ENCODE measurements around the gene FMR1.

The FMR1 gene

DNA sequence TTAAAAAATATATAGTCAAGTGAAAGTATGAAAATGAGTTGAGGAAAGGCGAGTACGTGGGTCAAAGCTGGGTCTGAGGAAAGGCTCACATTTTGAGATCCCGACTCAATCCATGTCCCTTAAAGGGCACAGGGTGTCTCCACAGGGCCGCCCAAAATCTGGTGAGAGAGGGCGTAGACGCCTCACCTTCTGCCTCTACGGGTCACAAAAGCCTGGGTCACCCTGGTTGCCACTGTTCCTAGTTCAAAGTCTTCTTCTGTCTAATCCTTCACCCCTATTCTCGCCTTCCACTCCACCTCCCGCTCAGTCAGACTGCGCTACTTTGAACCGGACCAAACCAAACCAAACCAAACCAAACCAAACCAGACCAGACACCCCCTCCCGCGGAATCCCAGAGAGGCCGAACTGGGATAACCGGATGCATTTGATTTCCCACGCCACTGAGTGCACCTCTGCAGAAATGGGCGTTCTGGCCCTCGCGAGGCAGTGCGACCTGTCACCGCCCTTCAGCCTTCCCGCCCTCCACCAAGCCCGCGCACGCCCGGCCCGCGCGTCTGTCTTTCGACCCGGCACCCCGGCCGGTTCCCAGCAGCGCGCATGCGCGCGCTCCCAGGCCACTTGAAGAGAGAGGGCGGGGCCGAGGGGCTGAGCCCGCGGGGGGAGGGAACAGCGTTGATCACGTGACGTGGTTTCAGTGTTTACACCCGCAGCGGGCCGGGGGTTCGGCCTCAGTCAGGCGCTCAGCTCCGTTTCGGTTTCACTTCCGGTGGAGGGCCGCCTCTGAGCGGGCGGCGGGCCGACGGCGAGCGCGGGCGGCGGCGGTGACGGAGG is at the start of gene FMR1:
FMR1 (plus strand) TSS at position 728 of the 831 bp plus-strand sequence. CDS start 261 bp downstream, outside the sequence.
- DNase-seq = peak; percentile 91

DNA sequence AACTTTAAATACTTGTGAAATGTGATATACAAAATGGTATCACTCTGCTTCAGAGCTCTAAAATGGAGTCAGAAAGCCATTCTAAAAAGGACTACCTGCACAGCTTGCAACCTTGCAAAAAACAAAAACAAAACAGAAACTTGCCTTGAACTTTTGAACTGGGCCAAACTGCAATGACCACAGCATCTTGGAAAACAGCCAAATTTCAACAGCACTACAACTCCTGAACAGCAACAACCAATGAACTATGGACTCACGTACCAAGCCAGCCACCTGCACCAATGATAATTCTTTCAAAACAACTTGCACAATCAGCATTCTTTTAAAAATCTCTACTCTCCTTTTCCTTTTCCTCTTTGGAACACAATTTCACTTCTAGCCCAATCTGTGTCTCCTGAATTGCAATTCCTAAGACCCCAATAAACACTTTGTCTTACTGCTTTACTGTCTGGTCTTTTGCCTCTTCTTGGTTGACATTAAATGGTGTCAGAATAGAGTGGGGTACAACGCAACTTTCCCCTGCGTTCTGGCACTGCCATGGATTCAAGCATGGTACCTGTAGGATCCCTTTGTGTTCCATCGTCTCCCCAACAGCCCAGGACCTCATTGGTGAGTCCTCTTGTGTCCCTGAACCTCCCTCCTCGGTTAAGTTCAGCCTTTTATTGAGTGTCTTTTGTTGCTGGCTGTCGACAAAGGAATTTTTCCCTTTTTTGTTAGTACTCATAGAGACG is 35.7 kb upstream of the FMR1 start:
- DNase-seq = no peak

DNA sequence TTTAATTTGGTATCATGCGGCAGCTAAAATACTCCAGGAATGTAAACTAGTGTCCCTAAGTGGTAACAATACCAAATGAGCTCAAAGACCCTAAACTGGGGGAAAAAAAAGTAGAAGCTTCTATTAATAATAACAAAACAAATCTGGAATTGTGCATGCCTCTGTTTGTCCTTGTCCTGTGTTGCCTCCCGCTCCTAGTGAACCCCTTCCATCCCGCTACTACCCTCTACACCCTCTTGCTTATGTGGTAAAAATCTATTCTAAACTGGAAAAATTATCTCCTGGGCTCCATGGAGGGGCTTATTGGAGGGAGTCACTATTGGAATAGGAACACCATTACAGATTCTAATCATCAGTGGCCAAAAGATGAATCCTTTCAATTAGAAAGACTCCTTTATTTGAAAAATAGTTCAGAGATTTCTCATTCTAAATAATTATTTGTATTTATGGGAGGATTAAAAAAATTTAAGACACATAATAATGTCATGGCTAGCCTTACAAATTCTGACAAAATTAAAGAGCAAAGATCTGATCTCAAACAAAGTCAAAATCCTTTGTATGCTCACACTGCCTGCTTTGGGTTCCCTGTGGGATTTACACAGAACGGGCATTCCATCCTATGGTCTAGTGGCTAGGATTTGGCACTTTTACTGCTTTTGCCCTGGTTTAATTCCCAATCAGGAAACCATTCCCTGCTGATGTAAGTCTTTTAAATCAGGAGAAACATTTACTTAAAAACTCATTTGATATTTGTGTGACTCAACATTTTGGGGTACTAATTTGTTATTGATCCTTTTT is 34.7 kb upstream of the FMR1 start:
- no peak for DNase-seq

DNA sequence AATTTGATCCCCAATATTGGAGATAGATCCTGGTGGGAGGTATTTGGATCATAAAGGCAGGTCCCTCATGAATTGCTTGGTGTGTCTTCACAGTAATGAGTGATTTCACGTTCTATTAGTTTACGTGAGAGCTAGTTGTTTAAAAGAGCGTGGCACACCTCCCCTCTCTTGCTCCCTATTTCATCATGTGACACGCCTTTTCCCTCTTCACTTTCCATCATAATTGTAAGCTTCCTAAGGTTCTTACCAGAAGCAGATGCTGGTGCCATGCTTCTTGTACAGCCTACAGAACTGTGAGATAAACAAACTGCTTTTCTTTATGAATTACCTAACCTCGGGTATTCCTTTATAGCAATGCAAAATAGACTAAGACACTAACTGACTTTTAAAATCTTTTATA is 34.0 kb upstream of the FMR1 start:
- no peak for DNase-seq

DNA sequence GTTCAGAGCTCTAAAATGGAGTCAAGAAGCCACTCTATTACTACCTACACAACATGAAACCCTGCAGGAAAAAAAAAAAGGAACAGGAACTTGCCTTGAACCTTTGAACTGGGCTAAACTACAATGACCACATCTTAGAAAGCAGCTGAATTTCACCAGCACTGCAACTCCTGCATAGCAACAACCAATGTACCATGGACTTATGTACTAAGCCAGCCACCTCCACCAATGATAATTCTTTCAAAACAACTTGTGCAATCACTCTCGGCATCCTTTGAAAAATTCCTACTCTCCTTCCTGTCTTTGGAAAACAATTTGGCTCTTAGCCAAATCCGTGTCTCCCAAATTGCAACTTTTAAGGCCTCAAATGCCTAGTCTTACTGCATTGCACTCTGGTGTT is 26.8 kb upstream of the FMR1 start:
- DNase-seq = no peak

DNA sequence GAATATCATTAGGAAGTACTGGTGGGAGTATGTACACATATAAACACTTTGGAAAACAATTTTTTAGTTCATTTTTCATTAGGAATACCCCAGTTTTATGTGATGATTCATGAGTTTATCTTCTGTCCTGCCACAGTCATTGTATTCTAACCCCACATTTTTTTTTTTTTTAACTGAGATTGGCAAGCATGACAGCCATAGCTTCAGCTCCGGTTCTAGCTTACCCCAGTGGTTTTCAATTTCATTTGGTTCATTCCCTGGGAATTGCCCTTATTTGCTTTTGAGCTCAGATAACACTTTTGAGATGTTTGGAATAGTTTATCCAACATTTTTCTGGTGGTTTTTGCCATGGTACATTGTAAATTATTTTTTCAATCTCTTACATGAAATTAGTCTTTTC is 21.0 kb upstream of the FMR1 start:
- DNase-seq = no peak

DNA sequence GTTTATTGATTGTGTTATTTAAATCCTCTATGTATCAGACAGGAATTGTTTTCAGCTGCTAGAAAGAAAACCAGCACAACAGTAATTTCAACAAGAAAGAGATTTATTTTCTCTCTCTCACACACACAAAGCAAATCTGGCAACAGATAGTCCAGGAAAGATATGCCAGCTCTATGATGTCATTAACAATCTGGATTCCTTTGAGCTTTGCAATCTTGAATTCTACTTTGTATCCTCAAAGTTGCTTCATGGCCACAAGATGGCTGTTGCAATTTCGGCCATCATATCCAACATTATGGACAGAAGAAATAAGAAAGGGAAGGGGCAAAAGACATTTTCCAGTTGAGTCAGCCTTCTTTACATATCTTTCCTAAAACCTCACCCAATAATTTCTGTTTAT is 19.8 kb upstream of the FMR1 start:
- no peak for DNase-seq

DNA sequence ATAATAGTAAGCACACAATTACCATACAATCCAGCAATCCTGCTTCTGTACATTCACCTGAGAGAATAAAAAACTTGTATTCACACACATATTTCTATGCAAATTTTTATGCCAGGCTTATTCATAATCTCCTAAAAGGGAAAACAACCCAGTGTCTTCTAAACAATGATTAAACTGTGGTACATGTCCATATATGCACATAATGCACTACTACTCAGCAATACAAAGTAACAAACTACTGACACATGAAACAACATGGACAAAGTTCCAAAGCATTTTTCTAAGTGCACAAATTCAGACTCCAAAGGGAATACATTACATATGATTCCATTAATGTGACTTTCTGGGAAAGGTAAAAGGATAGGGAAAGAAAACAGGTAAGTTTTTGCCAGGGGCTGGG is 18.0 kb upstream of the FMR1 start:
- no peak for DNase-seq

DNA sequence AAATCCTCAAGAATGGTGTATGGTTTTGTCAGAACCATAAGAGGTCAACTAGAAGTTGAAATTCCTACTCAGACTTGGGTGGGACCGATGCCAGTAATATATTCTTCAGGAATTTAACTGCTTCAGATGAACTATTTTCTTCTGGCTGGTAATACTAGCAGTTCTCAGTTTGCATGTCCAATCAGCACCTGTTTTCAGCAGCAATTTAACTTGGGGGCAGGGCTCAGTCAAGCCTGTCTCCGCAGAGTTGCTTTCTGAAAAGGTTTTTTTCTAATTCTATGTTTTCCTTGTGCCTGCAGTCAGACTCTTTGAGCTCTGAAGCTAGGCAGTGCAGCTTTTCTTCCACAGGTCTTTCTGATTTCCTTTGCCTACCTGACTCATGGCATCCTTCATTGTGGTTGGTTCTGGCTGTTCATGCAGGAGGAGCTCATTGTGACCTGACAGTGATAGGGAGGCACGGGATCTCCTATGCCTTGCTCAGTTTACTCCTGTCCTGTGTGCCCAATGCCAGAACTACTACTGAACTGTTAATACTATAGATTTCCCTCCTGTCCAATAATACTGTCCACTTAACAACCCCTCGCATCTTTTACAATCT is 17.3 kb upstream of the FMR1 start:
- DNase-seq = no peak

DNA sequence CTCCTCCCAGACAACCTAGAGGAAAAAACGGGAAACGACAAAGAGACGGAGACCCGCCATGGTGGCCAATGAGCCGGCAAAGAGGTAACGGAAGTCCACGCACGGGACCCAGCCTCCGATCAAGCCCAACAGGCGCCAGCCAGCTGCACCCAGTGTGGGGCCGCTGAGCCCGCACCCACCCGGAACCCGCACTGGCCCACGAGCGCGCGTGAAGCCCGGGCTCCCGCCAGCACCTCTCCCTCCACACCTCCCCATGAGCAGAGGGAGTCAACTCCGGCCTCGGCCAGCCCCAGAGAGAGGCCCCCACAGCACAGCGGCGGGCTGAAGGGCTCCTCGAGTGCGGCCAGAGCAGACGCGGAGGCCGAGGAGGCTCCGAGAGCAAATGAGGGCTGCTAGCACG is 14.6 kb upstream of the FMR1 start:
- no peak for DNase-seq

DNA sequence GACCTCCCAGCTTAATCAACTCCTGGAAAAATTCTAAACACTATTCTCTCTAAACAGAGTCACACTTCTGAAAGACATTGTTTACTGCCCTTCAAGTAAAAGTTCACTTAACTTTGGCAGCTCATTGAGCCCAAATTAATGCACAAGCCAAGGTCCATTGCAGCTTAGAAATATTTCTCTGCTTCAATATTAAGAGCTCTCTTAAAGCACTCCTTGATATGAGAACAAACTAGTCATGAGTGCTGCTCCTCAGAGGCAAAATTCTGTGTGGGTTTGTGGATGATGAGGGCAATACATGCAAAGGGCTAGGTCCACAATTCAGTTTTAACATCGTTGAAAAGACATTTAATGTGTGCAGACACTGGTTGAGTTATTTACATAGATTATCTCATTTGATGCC is 12.8 kb upstream of the FMR1 start:
- no peak for DNase-seq

DNA sequence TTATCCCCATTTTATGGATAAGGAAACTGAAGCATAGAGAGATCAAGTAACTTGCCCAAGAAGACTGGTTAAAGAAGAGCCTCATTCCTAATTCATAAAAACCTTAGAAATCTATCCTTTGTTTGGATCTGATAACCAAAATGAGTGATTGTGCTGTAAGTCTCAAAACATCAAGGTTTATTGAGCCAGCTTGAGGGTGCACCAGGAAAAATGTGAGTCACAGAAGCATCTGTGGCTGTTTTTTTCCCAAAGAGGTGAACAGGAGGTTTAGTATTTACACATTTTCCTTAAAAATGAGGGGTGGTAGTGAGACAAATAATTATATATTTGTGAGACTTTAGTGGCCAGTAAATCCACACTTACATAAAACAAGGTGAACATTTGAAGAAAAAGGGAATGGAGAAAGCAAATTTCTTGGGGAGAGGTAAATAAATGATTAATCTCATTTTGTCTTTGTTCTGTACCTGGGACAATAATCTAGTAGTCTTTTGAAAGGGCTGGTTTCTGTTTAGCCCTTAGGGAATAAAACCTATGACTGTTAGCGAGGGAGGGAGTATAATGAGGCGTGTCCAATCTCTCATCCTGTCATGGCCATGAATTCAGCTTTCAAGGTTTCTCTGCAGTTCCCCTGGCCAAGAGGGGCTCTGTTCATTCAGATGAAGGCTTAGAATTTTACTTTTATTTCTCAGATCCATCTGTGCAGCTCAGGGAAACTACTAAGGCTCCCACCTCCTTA is 12.2 kb upstream of the FMR1 start:
- DNase-seq = no peak

DNA sequence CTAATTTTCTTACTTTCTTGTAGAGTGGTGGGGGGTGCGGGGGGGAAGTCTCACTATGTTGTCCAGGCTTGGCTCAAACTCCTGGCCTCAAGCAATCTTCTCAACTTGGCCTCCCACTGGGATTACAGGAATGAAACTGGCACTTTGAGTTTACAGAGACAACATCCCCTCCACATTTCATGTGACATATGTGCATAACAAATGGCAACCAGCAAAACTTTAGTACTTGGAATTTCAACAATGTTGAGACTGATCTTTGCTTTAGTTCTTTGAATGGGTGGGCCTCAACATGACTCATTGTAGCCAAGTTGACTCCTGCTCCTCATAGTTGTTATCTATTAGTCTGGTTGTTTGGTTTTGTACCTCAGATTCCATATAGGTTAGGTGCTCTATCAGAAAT is 11.4 kb upstream of the FMR1 start:
- DNase-seq = no peak

DNA sequence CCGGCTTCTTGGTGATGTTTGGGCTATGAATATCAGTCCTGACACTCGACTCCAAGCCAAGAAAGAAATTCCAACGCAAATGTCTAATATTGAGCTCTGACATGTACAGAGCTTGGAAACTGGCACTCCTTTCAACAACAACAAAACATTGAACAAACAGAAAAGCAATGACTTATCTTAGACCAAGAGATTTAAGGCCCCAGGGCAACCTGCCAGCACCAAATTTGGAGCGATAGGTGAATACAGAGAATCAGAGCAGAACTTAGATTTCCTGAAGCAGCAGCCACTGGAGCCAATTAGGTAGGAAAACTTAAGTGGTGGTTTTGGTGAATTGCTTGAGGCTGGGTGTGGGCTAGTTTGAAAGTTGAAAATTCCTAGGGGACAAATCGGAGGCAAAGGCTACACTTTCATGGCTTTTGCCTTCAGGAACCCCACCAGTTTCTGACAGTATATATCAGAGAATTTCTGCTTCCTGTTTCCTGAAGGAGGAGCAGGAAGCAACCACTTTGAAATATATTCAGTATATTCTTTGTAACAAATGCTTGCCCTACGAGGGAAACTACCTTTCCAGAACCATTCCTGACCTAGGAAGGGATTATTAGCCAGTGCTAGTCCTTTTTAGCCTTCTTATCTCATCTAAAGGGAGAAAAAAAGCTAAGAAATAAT is 10.1 kb upstream of the FMR1 start:
- no peak for DNase-seq

DNA sequence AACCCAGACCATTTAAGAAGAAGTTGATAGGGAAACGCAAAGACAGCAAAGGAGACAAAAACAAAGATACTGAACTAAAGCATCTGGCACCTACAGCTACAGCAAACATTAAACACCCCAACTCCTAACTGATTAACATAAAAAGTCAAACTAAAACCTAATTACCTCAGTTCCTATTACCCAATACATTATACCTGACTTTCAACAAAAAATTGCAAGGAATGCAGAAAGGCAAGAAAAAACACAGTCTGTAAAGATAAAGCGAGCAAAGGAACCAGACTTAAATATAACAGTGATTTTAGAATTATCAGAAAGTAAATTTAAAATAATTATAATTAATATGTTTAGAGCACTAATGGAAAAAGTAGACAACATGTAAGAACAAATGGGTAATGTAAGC is 9.4 kb upstream of the FMR1 start:
- no peak for DNase-seq

DNA sequence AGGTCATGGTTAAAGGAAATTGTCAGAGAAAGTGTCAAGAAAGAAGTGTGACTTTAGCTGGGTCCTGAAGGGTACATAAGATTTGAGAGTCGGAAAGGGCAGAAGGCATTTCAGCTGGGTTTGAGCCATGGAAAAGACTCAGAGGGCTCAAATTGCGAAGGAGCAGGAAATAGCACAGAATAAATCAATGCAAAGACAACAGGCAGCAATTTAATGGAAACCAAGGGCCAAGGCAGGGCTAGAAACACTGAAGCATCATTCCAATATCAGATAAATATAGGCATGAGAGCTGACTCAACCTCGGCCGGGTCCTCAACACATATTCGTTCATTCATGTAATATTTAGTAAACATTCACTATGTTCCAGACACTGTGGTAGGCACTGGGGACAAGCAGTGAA is 3.6 kb upstream of the FMR1 start:
- no peak for DNase-seq

DNA sequence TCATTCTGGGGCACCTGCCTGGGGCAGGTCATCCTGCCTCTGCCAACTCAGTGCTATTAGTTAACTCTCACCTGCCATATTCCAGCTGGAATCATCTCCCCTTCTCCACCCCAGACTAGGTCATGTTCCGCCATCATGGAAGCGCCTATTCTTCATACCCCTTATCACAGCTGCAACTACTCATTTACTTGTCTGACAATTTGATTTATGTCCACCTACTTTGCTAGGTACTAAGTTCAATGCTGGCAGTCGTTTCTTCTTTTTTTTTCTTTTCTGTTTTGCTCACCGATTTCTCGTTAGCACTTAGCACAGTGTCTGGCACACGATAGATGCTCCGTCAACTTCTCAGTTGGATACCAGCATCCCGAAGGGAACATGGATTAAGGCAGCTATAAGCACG is 1.1 kb upstream of the FMR1 start:
- DNase-seq = no peak

DNA sequence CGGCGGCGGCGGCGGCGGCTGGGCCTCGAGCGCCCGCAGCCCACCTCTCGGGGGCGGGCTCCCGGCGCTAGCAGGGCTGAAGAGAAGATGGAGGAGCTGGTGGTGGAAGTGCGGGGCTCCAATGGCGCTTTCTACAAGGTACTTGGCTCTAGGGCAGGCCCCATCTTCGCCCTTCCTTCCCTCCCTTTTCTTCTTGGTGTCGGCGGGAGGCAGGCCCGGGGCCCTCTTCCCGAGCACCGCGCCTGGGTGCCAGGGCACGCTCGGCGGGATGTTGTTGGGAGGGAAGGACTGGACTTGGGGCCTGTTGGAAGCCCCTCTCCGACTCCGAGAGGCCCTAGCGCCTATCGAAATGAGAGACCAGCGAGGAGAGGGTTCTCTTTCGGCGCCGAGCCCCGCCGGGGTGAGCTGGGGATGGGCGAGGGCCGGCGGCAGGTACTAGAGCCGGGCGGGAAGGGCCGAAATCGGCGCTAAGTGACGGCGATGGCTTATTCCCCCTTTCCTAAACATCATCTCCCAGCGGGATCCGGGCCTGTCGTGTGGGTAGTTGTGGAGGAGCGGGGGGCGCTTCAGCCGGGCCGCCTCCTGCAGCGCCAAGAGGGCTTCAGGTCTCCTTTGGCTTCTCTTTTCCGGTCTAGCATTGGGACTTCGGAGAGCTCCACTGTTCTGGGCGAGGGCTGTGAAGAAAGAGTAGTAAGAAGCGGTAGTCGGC is 528 bp downstream of the FMR1 start:
- DNase-seq = no peak

DNA sequence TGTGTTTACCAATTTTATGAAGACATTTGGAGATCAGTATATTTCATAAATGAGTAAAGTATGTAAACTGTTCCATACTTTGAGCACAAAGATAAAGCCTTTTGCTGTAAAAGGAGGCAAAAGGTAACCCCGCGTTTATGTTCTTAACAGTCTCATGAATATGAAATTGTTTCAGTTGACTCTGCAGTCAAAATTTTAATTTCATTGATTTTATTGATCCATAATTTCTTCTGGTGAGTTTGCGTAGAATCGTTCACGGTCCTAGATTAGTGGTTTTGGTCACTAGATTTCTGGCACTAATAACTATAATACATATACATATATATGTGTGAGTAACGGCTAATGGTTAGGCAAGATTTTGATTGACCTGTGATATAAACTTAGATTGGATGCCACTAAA is 1.9 kb downstream of the FMR1 start:
- DNase-seq = no peak

DNA sequence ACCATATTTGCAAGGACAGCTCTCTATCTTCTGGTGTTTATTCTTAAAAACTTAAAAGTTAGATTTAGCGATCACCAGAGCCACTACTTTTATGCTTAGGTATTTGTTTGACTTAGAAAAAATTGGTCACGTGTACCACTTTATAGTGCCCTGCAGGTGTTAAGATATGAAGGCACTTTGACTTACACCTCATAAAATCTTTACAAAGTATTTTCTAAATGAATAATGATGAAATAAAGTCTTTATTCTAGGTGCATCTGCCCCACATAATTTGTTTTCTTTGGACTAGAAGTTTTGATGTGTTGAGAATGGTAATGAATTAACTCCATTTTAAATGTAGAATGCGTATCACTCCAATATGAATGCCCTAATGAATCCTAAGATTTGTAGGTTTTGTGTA is 2.9 kb downstream of the FMR1 start:
- no peak for DNase-seq

DNA sequence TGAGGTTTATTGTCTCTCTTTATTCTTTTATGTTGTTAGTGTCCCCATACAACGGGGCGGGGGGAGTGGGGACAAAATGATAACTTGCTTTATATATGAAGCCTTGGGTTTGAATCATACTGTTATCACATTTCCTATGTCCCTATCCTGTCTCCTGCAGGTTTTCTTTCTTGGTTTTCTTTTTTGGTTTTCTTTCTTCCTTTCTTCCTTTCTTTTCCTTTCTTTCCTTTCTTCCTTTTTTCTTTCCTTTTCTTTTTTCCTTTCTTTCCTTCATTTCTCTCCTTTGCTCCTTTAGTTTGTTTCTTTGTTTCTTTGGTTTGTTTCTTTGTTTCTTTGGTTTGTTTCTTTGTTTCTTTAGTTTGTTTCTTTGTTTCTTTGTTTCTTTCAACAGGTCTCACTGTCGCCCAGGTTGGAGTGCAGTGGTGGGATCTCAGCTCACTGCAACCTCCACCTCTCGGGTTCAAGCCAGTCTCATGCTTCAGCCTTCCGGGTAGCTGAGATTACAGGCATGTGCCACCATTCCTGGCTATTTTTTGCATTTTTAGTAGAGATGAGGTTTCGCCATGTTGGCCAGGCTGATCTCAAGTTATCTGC is 4.8 kb downstream of the FMR1 start:
- DNase-seq = no peak

All from activated CD8-positive, alpha-beta memory T cell treated with anti-CD3 and anti-CD28 coated beads, Interleukin-2, amount 50 U/mL, for 4 hours (primary cell).